PC-3 (cell line): ENCODE data around the gene FIZ1. TPM values are rescaled to one million over a fixed set of nuclear protein-coding genes. Genes with fewer than 3 reads are reported as not detected.

ENCODE experiments used
- ATAC-seq: fragments of 200-7000 bp; cut with Tn5 transposase; 2 replicates; pipeline ENCODE4 v1.9.1; 2020; ENCODE audit warnings: mild to moderate bottlenecking, moderate library complexity
- Bru-seq: library from RNA; stranded (reverse); fragments of 400-500 nt; gene quantifications from one replicate; lab custom pipeline; 2021; lab: Mats Ljungman, UMichigan
- BruChase-seq, 2 experiments: library from RNA; stranded (reverse); fragments of 400-500 nt; gene quantifications; one replicate each; lab custom pipeline; 2021; lab: Mats Ljungman, UMichigan
- BruUV-seq: library from RNA; stranded (reverse); fragments of 400-500 nt; replicated peaks from 2 replicates; lab custom pipeline; 2021; lab: Mats Ljungman, UMichigan
- CTCF ChIA-PET: fragments of 300-600 bp; sonication (Branson Sonifier 250); formaldehyde crosslinking; loops from one replicate; lab custom pipeline; 2022; ENCODE audit warnings: antibody characterized with exemption; lab: Charles Lee
- POLR2A ChIA-PET: fragments of 300-600 bp; sonication (Branson Sonifier 250); formaldehyde crosslinking; loops from one replicate; lab custom pipeline; 2022; ENCODE audit warnings: antibody characterized with exemption; ENCODE audit not compliant: unreplicated experiment; lab: Charles Lee
- DNase-seq: peaks from one replicate; pipeline ENCODE4 v3.0.0-alpha.2; 2015
- H2AFZ ChIP-seq: fragments of 300-600 bp; sonication (generic); 2 replicates; pipeline ENCODE4 v1.6.0; 2016; ENCODE audit warnings: antibody characterized with exemption, low read length
- H3F3A ChIP-seq: fragments of 300-600 bp; sonication (generic); one replicate; pipeline ENCODE4 v1.6.0; 2017; ENCODE audit warnings: antibody characterized with exemption, low read length, control low read depth, mild to moderate bottlenecking; ENCODE audit not compliant: unreplicated experiment
- H3K27ac ChIP-seq: fragments of 300-600 bp; sonication (generic); 2 replicates; pipeline ENCODE4 v1.5.1; 2016; ENCODE audit warnings: mild to moderate bottlenecking, low read length
- H3K27me3 ChIP-seq: fragments of 300-600 bp; sonication (generic); 2 replicates; pipeline ENCODE4 v1.6.1; 2016; ENCODE audit warnings: low read length, mixed read lengths
- H3K36me3 ChIP-seq: fragments of 300-600 bp; sonication (generic); 2 replicates; pipeline ENCODE4 v1.6.1; 2016; ENCODE audit warnings: low read depth, mixed run types, low read length, mixed read lengths
- H3K4me1 ChIP-seq: fragments of 300-600 bp; sonication (generic); 2 replicates; pipeline ENCODE4 v1.5.1; 2016; ENCODE audit warnings: low read length; ENCODE audit not compliant: insufficient read depth
- H3K4me2 ChIP-seq: fragments of 300-600 bp; sonication (generic); 2 replicates; pipeline ENCODE4 v1.6.0; 2016; ENCODE audit warnings: low read length
- H3K4me3 ChIP-seq: fragments of 300-600 bp; sonication (generic); 2 replicates; pipeline ENCODE4 v1.5.1; 2016; ENCODE audit warnings: mild to moderate bottlenecking, low read length, mixed read lengths
- H3K79me2 ChIP-seq: fragments of 300-600 bp; sonication (generic); 2 replicates; pipeline ENCODE4 v1.6.1; 2017; ENCODE audit warnings: low read length, mixed read lengths
- H3K9ac ChIP-seq: fragments of 300-600 bp; sonication (generic); 2 replicates; pipeline ENCODE4 v1.6.0; 2016; ENCODE audit warnings: mild to moderate bottlenecking, low read length
- H3K9me2 ChIP-seq: fragments of 300-600 bp; sonication (generic); replicated peaks from 2 replicates; pipeline ENCODE4 v1.6.1; 2016; ENCODE audit warnings: mixed run types, low read length, mixed read lengths
- H3K9me3 ChIP-seq: fragments of 300-600 bp; sonication (generic); 2 replicates; pipeline ENCODE4 v1.6.1; 2016; ENCODE audit warnings: low read length, mixed read lengths
- H4K20me1 ChIP-seq: fragments of 300-600 bp; sonication (generic); 2 replicates; pipeline ENCODE4 v1.6.1; 2016; ENCODE audit warnings: low read length, mixed read lengths
- EZH2 ChIP-seq: fragments of 300-600 bp; sonication (generic); IDR thresholded peaks from one replicate; pipeline ENCODE4 v1.6.1; 2017; ENCODE audit warnings: antibody characterized with exemption, mild to moderate bottlenecking, low read length; ENCODE audit not compliant: unreplicated experiment
- EZH2phosphoT487 ChIP-seq: fragments of 300-600 bp; sonication (generic); IDR thresholded peaks from 2 replicates; pipeline ENCODE4 v1.6.1; 2018; ENCODE audit warnings: mild to moderate bottlenecking, antibody characterized with exemption, low read length, borderline replicate concordance
- intact Hi-C: fragments of 100-400 bp; cut with micrococcal nuclease; formaldehyde crosslinking; loops from 2 replicates; pipeline ENCODE4 v1.9.0; 2023
- long read RNA-seq: library from polyadenylated mRNA; unstranded; transcript quantifications from one replicate; pipeline ENCODE4 v2.0.0, GENCODE V29; 2021; ENCODE audit not compliant: unreplicated experiment
- total RNA-seq: library from RNA; depleted of rRNA; stranded (reverse); fragments of >200 nt; gene quantifications from 2 replicates; pipeline ENCODE4 v1.2.3, GENCODE V29; 2014; rRNA removed
- TF ChIP-seq, protein P1 (sequence below): fragments of 300-600 bp; sonication (generic); conservative IDR thresholded peaks from 2 replicates; pipeline ENCODE4 v1.5.1; 2017; ENCODE audit warnings: antibody characterized with exemption, low read depth, mild to moderate bottlenecking, low read length

The FIZ1 gene
- total RNA-seq (11.6 and 11.7 TPM in 2 replicates), Bru-seq, nascent RNA (percentile 75 among the genes with signal in this experiment), BruChase-seq, experiment 1, labeled RNA remaining after a 6-hour chase (percentile 81 among the genes with signal in this experiment), BruChase-seq, experiment 2, labeled RNA remaining after a 2-hour chase (percentile 81 among the genes with signal in this experiment)
- long read RNA-seq, full-length matches to known transcripts: 45 of 63 reads
- long read RNA-seq, partial matches to known transcripts: 2 of 63 reads
- long read RNA-seq, other reads (novel, unspliced or antisense): 16 of 63 reads

DNA sequence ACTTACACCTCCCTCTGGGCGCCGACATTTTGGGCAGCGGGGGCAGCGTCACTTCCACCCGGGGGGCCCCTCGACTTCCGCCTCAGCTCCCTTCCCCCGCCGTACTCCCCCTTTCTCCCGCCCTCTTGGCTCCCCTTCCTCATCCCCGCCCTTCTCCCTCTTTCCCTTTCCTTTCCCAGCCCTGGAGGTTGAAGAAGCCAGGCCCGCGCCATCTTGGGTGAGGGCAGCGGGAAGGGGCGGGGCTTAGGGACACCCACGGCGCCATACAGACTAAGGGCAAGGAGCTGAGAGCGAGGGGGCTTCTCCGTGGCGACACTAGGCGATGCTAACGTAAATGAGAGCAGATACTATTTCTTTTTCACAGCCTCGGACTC lies at the start of gene FIZ1:
Gene FIZ1 (minus strand): TSS at position 50 of the 374 bp plus-strand sequence. CDS start 1,652 bp downstream, outside the sequence.
- peak within 1 kb of the TSS; percentile 77 for H3K4me3 ChIP-seq
- CTCF ChIA-PET: interaction anchor here (0.5 to 1.4 kb wide), 6 partner anchors 18 to 433 kb away, joined by 3 to 9 read pairs (median 4); partner anchors contain the start of genes CCDC106 and DNAAF3
- ATAC-seq (peak; percentile 81), DNase-seq (peak; percentile 99)
- BruUV-seq: no TSS peak
- H3K79me2 ChIP-seq: peaks cover 12% of the 10 kb centered on the region; the same call in 1 of the 2 replicates
- intact Hi-C loops: loop anchor here (1.0 to 5.0 kb wide), 4 partner anchors 12 to 41 kb away; partner anchors contain the start of genes ZNF579 and ZNF580
- H2AFZ ChIP-seq: peak within 1 kb of the TSS; percentile 91
- H4K20me1 ChIP-seq: no peaks in the 10 kb centered on the region
- peaks cover under 1% of the 10 kb centered on the region for H3F3A ChIP-seq
- TF ChIP-seq EZH2 (no peak), EZH2phosphoT487 (no peak)
- TF ChIP-seq, protein P1, sequence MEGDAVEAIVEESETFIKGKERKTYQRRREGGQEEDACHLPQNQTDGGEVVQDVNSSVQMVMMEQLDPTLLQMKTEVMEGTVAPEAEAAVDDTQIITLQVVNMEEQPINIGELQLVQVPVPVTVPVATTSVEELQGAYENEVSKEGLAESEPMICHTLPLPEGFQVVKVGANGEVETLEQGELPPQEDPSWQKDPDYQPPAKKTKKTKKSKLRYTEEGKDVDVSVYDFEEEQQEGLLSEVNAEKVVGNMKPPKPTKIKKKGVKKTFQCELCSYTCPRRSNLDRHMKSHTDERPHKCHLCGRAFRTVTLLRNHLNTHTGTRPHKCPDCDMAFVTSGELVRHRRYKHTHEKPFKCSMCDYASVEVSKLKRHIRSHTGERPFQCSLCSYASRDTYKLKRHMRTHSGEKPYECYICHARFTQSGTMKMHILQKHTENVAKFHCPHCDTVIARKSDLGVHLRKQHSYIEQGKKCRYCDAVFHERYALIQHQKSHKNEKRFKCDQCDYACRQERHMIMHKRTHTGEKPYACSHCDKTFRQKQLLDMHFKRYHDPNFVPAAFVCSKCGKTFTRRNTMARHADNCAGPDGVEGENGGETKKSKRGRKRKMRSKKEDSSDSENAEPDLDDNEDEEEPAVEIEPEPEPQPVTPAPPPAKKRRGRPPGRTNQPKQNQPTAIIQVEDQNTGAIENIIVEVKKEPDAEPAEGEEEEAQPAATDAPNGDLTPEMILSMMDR: no peak
- peak within 1 kb of the TSS; percentile 90 for H3K4me2 ChIP-seq
- no peaks in the 10 kb centered on the region for H3K27me3 ChIP-seq
- peaks cover 14% of the 10 kb centered on the region for H3K4me1 ChIP-seq
- H3K36me3 ChIP-seq: peaks cover 4% of the 10 kb centered on the region; the same call in 1 of the 2 replicates
- no peaks in the 10 kb centered on the region for H3K9me2 ChIP-seq
- no peaks in the 10 kb centered on the region for H3K9me3 ChIP-seq
- peak within 1 kb of the TSS; percentile 95 for H3K9ac ChIP-seq
- peak within 1 kb of the TSS; percentile 87 for H3K27ac ChIP-seq
- POLR2A ChIA-PET: interaction anchor here (0.5 to 1.2 kb wide), 10 partner anchors 13 to 1136 kb away, joined by 3 to 10 read pairs (median 4); partner anchors contain the start of genes LENG9, ZNF628 and ZNF784

DNA sequence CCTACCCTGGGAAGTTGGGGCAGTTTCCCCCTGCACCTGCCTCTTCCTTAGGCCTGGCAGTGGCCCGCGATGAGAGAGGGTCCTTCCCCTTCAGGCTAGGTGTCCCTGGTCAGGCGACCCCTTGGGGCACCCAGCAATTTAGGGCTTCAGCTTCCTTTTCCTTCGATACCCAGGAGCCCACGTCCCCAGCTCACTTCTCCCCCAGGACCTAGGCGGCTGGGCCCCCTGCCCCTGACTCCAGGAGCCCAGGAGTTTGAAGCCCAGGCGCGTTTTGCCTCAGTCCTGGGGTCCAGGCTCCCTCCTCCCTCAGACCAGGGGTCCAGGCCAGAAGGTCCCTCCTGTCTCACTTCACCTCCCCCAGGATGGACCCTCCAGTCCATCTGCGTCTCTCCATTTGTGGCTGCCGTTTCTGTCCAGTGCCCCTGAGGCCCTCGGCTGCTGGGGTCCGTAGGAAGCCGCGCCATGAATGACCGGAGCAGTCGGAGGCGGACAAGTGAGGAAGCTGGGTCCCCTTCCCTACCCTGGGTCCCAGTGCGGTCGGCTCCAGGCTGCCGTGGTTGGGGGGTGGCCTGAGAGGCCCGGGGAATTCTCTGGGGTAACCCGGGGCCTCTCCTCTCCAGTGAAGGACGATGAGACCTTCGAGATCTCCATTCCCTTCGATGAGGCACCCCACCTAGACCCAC lies 49.4 kb upstream of the FIZ1 start:
- no peak for TF ChIP-seq EZH2phosphoT487
- TF ChIP-seq, protein P1: no peak
- no peak for TF ChIP-seq EZH2
- intact Hi-C loops: no loop called here
- Histone ChIP-seq H3K27me3 (no peaks in the 10 kb centered on the region), H3K9ac (peak overlapping the region; percentile 86), H3K36me3 (peaks cover 14% of the 10 kb centered on the region), H3K27ac (no peak overlapping the region), H3K79me2 (peaks cover 32% of the 10 kb centered on the region), H3K9me2 (no peaks in the 10 kb centered on the region), H3K4me3 (peak overlapping the region; percentile 95), H4K20me1 (0 out of 2 replicates have a peak, but pooled peaks cover 4% of the 10 kb centered on the region), H3K4me1 (peaks cover 28% of the 10 kb centered on the region), H3F3A (peaks cover 5% of the 10 kb centered on the region), H2AFZ (peak overlapping the region; percentile 86), H3K9me3 (no peaks in the 10 kb centered on the region), H3K4me2 (peak overlapping the region; percentile 98)
- peak; percentile 4; the same call in 1 of the 2 replicates for ATAC-seq
- POLR2A ChIA-PET: no interaction called here
- no peak for DNase-seq
- no TSS peak for BruUV-seq
- CTCF ChIA-PET: no interaction called here
